IPS-NIHi7 (cell line): ENCODE results near the gene CYP4F3.
A peak's percentile ranks its signal among the peaks of the same experiment; 100 is the strongest.
"Not testable (repeated sequence)": the region's sequence is repeated elsewhere in the genome, so short reads cannot be mapped to it uniquely, and the experiment has no call there.

Experiments
- DNase-seq: peaks from one replicate; pipeline ENCODE4 v3.0.0; 2012; ENCODE audit warnings: mixed read lengths; ENCODE audit errors: extremely low spot score

The CYP4F3 gene

GRCh38 chr19:15640294-15640903, at the start of gene CYP4F3:
TSS of gene CYP4F3 (plus strand) at chr19:15640897. CDS start at chr19:15641416, 519 bp downstream.
- DNase-seq: no peak

- no peak for DNase-seq
Measured at GRCh38 chr19:15591796-15592195, 48.9 kb upstream of the CYP4F3 start.

- not testable (repeated sequence) for DNase-seq
Measured at GRCh38 chr19:15592506-15592905, 48.2 kb upstream of the CYP4F3 start.

GRCh38 chr19:15593766-15594165, 46.9 kb upstream of the CYP4F3 start:
- not testable (repeated sequence) for DNase-seq

- DNase-seq: no peak
Measured at GRCh38 chr19:15595069-15595468, 45.6 kb upstream of the CYP4F3 start.

GRCh38 chr19:15607978-15608925, 32.4 kb upstream of the CYP4F3 start:
- not testable (repeated sequence) for DNase-seq

- no peak for DNase-seq
Measured at GRCh38 chr19:15609261-15609660, 31.4 kb upstream of the CYP4F3 start.

- no peak for DNase-seq
Measured at GRCh38 chr19:15612342-15612741, 28.4 kb upstream of the CYP4F3 start.

GRCh38 chr19:15613338-15613737, 27.4 kb upstream of the CYP4F3 start:
- no peak for DNase-seq

- DNase-seq: no peak
Measured at GRCh38 chr19:15614507-15615379, 26.0 kb upstream of the CYP4F3 start, which contains the start of gene CYP4F8. TSS of gene CYP4F8 (plus strand) at chr19:15615218. CDS start at chr19:15615617, 399 bp downstream.

GRCh38 chr19:15615526-15615925, 25.2 kb upstream of the CYP4F3 start:
- DNase-seq: no peak

GRCh38 chr19:15616183-15616582, 24.5 kb upstream of the CYP4F3 start:
- no peak for DNase-seq

GRCh38 chr19:15616627-15617270, 23.9 kb upstream of the CYP4F3 start:
- DNase-seq: no peak

GRCh38 chr19:15618321-15618720, 22.4 kb upstream of the CYP4F3 start:
- DNase-seq: no peak

GRCh38 chr19:15621801-15622200, 18.9 kb upstream of the CYP4F3 start:
- no peak for DNase-seq

- DNase-seq: no peak
Measured at GRCh38 chr19:15622991-15623390, 17.7 kb upstream of the CYP4F3 start.

GRCh38 chr19:15623711-15624318, 16.9 kb upstream of the CYP4F3 start:
- DNase-seq: no peak

- no peak for DNase-seq
Measured at GRCh38 chr19:15628236-15629002, 12.3 kb upstream of the CYP4F3 start.

- peak; percentile 43 for DNase-seq
Measured at GRCh38 chr19:15629003-15629880, 11.5 kb upstream of the CYP4F3 start.
